ENCODE data around the gene MTG2. TPM values are rescaled to one million over a fixed set of nuclear protein-coding genes. Genes with fewer than 3 reads are reported as not detected.
A peak's percentile ranks its signal among the peaks of the same experiment; 100 is the strongest.

The MTG2 gene
- total and polyA plus RNA-seq, 2 of the 13 experiments (the other 11 are each of a cell fraction or from before 2014, with no cell fraction given) = 20.4 to 37.8 TPM

DNA sequence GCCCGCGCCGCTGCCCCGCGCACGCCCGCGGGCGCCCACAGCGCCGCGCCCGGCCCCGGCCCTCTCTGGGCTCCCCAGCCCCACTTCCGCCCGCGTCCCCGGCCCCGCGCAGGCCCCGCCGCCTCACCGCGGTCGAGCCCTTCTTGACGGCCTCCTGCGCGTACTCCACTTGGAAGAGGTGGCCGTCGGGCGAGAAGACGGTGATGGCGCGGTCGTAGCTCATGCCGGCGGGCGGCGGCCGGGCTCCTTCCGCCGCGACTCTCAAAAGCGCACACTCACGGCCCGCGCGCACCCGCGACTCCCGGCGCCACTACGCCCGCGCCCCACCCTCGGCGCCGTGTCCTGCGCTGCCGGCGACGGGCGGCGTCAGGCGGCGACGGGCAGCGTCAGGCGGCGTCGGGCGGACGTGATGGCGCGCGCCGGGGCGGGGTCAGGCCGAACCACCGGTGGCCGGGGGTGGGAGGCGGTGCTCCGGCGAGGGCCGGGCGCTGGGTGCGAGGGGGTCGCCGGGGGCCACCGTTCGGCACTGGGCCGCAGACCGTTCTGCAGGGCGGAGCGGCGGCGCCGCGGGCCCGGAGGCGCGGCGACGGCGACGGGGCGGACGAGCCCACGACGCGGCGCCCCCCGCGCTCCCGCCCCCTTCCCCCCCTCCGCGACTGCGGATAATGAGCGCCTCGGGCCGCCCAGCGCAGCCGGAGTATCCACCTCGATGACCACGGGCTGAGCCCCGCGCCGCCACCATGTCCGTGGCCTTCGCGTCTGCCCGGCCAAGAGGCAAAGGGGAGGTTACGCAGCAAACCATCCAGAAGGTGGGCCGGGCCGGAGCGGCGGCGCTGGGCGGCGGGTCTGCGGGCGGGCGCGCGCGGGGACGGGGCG, 39.5 kb upstream of the MTG2 start, which contains the start of the genes PSMA7 and SS18L1 (continued):
- no peak for TF ChIP-seq ZNF143 (CRISPR knock-in tag; IDR thresholded peaks at IDR 0.05)
- no peak for TF ChIP-seq CHCHD3 (CRISPR knock-in tag; IDR thresholded peaks at IDR 0.05)
- TF ChIP-seq, protein P1, sequence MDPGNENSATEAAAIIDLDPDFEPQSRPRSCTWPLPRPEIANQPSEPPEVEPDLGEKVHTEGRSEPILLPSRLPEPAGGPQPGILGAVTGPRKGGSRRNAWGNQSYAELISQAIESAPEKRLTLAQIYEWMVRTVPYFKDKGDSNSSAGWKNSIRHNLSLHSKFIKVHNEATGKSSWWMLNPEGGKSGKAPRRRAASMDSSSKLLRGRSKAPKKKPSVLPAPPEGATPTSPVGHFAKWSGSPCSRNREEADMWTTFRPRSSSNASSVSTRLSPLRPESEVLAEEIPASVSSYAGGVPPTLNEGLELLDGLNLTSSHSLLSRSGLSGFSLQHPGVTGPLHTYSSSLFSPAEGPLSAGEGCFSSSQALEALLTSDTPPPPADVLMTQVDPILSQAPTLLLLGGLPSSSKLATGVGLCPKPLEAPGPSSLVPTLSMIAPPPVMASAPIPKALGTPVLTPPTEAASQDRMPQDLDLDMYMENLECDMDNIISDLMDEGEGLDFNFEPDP (CRISPR knock-in tag; conservative IDR thresholded peaks at IDR 0.05) = no peak
- TF ChIP-seq ZNF224 (CRISPR knock-in tag; IDR thresholded peaks at IDR 0.05) = no peak
- TF ChIP-seq HNRNPH1 (optimal IDR thresholded peaks at IDR 0.05; ENCODE audit: low read depth, low read length) = no peak
- TF ChIP-seq MAF1 (CRISPR knock-in tag; IDR thresholded peaks at IDR 0.05; ENCODE audit: borderline replicate concordance) = no peak
- peak; percentile 94; the same call in 1 of the 2 replicates for TF ChIP-seq NFE2L1 (CRISPR knock-in tag; IDR thresholded peaks at IDR 0.05; ENCODE audit: borderline replicate concordance)
- TF ChIP-seq, protein P2, sequence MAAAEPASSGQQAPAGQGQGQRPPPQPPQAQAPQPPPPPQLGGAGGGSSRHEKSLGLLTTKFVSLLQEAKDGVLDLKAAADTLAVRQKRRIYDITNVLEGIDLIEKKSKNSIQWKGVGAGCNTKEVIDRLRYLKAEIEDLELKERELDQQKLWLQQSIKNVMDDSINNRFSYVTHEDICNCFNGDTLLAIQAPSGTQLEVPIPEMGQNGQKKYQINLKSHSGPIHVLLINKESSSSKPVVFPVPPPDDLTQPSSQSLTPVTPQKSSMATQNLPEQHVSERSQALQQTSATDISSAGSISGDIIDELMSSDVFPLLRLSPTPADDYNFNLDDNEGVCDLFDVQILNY (CRISPR knock-in tag; conservative IDR thresholded peaks at IDR 0.05) = peak; percentile 63
- TF ChIP-seq ZNF674 (CRISPR knock-in tag; IDR thresholded peaks at IDR 0.05; ENCODE audit: low read depth) = 0 out of 2 replicates have a peak, but pooled peaks have one; percentile 73
- TF ChIP-seq ZNF501 (CRISPR knock-in tag; IDR thresholded peaks at IDR 0.05) = no peak
- no peak for TF ChIP-seq SIX4 (CRISPR knock-in tag; IDR thresholded peaks at IDR 0.05)
- TF ChIP-seq ZNF644 (CRISPR knock-in tag; IDR thresholded peaks at IDR 0.05; ENCODE audit: low read depth) = no peak
- TF ChIP-seq, protein P3, sequence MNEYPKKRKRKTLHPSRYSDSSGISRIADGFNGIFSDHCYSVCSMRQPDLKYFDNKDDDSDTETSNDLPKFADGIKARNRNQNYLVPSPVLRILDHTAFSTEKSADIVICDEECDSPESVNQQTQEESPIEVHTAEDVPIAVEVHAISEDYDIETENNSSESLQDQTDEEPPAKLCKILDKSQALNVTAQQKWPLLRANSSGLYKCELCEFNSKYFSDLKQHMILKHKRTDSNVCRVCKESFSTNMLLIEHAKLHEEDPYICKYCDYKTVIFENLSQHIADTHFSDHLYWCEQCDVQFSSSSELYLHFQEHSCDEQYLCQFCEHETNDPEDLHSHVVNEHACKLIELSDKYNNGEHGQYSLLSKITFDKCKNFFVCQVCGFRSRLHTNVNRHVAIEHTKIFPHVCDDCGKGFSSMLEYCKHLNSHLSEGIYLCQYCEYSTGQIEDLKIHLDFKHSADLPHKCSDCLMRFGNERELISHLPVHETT (CRISPR knock-in tag; conservative IDR thresholded peaks at IDR 0.05) = peak; percentile 84
- no peak for TF ChIP-seq SRSF1 (optimal IDR thresholded peaks at IDR 0.05; ENCODE audit: low read depth, low read length)
- TF ChIP-seq PHB2 (IDR thresholded peaks at IDR 0.05; ENCODE audit: partially characterized antibody) = no peak
- peak; percentile 25; the same call in 1 of the 2 replicates for TF ChIP-seq FOXA3 (CRISPR knock-in tag; IDR thresholded peaks at IDR 0.05)
- TF ChIP-seq, protein P4, sequence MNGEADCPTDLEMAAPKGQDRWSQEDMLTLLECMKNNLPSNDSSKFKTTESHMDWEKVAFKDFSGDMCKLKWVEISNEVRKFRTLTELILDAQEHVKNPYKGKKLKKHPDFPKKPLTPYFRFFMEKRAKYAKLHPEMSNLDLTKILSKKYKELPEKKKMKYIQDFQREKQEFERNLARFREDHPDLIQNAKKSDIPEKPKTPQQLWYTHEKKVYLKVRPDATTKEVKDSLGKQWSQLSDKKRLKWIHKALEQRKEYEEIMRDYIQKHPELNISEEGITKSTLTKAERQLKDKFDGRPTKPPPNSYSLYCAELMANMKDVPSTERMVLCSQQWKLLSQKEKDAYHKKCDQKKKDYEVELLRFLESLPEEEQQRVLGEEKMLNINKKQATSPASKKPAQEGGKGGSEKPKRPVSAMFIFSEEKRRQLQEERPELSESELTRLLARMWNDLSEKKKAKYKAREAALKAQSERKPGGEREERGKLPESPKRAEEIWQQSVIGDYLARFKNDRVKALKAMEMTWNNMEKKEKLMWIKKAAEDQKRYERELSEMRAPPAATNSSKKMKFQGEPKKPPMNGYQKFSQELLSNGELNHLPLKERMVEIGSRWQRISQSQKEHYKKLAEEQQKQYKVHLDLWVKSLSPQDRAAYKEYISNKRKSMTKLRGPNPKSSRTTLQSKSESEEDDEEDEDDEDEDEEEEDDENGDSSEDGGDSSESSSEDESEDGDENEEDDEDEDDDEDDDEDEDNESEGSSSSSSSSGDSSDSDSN (CRISPR knock-in tag; IDR thresholded peaks at IDR 0.05) = peak; percentile 85; the same call in 1 of the 2 replicates
- TF ChIP-seq, protein P5, sequence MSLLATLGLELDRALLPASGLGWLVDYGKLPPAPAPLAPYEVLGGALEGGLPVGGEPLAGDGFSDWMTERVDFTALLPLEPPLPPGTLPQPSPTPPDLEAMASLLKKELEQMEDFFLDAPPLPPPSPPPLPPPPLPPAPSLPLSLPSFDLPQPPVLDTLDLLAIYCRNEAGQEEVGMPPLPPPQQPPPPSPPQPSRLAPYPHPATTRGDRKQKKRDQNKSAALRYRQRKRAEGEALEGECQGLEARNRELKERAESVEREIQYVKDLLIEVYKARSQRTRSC (CRISPR knock-in tag; IDR thresholded peaks at IDR 0.05; ENCODE audit: low read depth) = peak; percentile 73; the same call in 1 of the 2 replicates
- peak; percentile 97 for TF ChIP-seq SAP130 (CRISPR knock-in tag; IDR thresholded peaks at IDR 0.05; ENCODE audit: low read depth)
- TF ChIP-seq, protein P6, sequence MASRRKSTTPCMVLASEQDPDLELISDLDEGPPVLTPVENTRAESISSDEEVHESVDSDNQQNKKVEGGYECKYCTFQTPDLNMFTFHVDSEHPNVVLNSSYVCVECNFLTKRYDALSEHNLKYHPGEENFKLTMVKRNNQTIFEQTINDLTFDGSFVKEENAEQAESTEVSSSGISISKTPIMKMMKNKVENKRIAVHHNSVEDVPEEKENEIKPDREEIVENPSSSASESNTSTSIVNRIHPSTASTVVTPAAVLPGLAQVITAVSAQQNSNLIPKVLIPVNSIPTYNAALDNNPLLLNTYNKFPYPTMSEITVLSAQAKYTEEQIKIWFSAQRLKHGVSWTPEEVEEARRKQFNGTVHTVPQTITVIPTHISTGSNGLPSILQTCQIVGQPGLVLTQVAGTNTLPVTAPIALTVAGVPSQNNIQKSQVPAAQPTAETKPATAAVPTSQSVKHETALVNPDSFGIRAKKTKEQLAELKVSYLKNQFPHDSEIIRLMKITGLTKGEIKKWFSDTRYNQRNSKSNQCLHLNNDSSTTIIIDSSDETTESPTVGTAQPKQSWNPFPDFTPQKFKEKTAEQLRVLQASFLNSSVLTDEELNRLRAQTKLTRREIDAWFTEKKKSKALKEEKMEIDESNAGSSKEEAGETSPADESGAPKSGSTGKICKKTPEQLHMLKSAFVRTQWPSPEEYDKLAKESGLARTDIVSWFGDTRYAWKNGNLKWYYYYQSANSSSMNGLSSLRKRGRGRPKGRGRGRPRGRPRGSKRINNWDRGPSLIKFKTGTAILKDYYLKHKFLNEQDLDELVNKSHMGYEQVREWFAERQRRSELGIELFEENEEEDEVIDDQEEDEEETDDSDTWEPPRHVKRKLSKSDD (CRISPR knock-in tag; IDR thresholded peaks at IDR 0.05; ENCODE audit: low read depth) = no peak

All from HepG2 (cell line).